ENCODE results near the gene GTSF1L.

The GTSF1L gene

GRCh38 chr20:43717616-43717995 lies 9.2 kb downstream of the GTSF1L start:
- peaks cover 0 to 3% of the 10 kb centered on the region in 2 donors for H3K4me1 Mint-ChIP-seq (ENCODE audit: low read depth in 2 of 2)

GRCh38 chr20:43716757-43717615 lies 9.8 kb downstream of the GTSF1L start:
- Mint-ChIP-seq H3K4me3 (no peak overlapping the region), H3K9me3 (no peaks in the 10 kb centered on the region), H3K36me3 (ENCODE audit: insufficient read depth) (peaks cover 3% of the 10 kb centered on the region), H3K4me1 (ENCODE audit: low read depth in 2 of 2) (peaks cover 0 to 1% of the 10 kb centered on the region in 2 donors), H3K27ac (no peak overlapping the region), H3K27me3 (no peaks in the 10 kb centered on the region)
- DNase-seq (no peak), ATAC-seq (replicated peaks) (no peak)

More at GRCh38 chr20:43717616-43717995, 9.2 kb downstream of the GTSF1L start:
- ATAC-seq (replicated peaks) (no peak), DNase-seq (no peak)
- H3K27ac Mint-ChIP-seq, result no peak overlapping the region
- H3K9me3 Mint-ChIP-seq, result no peaks in the 10 kb centered on the region
- H3K36me3 Mint-ChIP-seq (ENCODE audit: insufficient read depth), result peaks cover 3% of the 10 kb centered on the region
- H3K4me3 Mint-ChIP-seq, result no peak overlapping the region
- H3K27me3 Mint-ChIP-seq, result no peaks in the 10 kb centered on the region

- no peak overlapping the region for H3K27ac Mint-ChIP-seq
- DNase-seq (no peak), ATAC-seq (replicated peaks) (no peak)
- H3K27me3 Mint-ChIP-seq, result no peaks in the 10 kb centered on the region
- H3K9me3 Mint-ChIP-seq, result no peaks in the 10 kb centered on the region
- no peak overlapping the region for H3K4me3 Mint-ChIP-seq
- peaks cover 3% of the 10 kb centered on the region for H3K36me3 Mint-ChIP-seq (ENCODE audit: insufficient read depth)
- H3K4me1 Mint-ChIP-seq (ENCODE audit: low read depth in 2 of 2), result no peaks in the 10 kb centered on the region
Observed at GRCh38 chr20:43716123-43716522, 10.7 kb downstream of the GTSF1L start.

- H3K27me3 Mint-ChIP-seq, result no peaks in the 10 kb centered on the region
- ATAC-seq (replicated peaks), result no peak
Observed at GRCh38 chr20:43715511-43715910, 11.3 kb downstream of the GTSF1L start.

GRCh38 chr20:43715044-43715443 lies 11.8 kb downstream of the GTSF1L start:
- DNase-seq (no peak), ATAC-seq (replicated peaks) (no peak)
- Mint-ChIP-seq H3K27me3 (no peaks in the 10 kb centered on the region), H3K27ac (no peak overlapping the region), H3K9me3 (no peaks in the 10 kb centered on the region), H3K4me1 (ENCODE audit: low read depth in 2 of 2) (no peaks in the 10 kb centered on the region), H3K4me3 (no peak overlapping the region), H3K36me3 (ENCODE audit: insufficient read depth) (peaks cover 3% of the 10 kb centered on the region)

More at GRCh38 chr20:43715511-43715910, 11.3 kb downstream of the GTSF1L start:
- Mint-ChIP-seq H3K27ac (no peak overlapping the region), H3K4me1 (ENCODE audit: low read depth in 2 of 2) (no peaks in the 10 kb centered on the region), H3K36me3 (ENCODE audit: insufficient read depth) (peaks cover 3% of the 10 kb centered on the region), H3K4me3 (no peak overlapping the region), H3K9me3 (no peaks in the 10 kb centered on the region)
- no peak for DNase-seq

GRCh38 chr20:43711098-43711654 lies 15.6 kb downstream of the GTSF1L start:
- no peaks in the 10 kb centered on the region for H3K27me3 Mint-ChIP-seq
- no peak for ATAC-seq (replicated peaks)
- DNase-seq, result no peak
- peaks cover 3% of the 10 kb centered on the region for H3K36me3 Mint-ChIP-seq (ENCODE audit: insufficient read depth)
- no peaks in the 10 kb centered on the region for H3K4me1 Mint-ChIP-seq (ENCODE audit: low read depth in 2 of 2)
- H3K27ac Mint-ChIP-seq, result no peak overlapping the region
- H3K9me3 Mint-ChIP-seq, result no peaks in the 10 kb centered on the region
- H3K4me3 Mint-ChIP-seq, result no peak overlapping the region

- Mint-ChIP-seq H3K4me3 (no peak overlapping the region), H3K4me1 (ENCODE audit: low read depth in 2 of 2) (no peaks in the 10 kb centered on the region), H3K9me3 (no peaks in the 10 kb centered on the region), H3K36me3 (ENCODE audit: insufficient read depth) (peaks cover 3% of the 10 kb centered on the region), H3K27ac (no peak overlapping the region), H3K27me3 (no peaks in the 10 kb centered on the region)
- DNase-seq (no peak), ATAC-seq (replicated peaks) (no peak)
Observed at GRCh38 chr20:43710370-43711044, 16.3 kb downstream of the GTSF1L start.

GRCh38 chr20:43702502-43702901 lies 24.3 kb downstream of the GTSF1L start:
- Mint-ChIP-seq H3K4me1 (ENCODE audit: low read depth in 2 of 2) (peaks cover 7 to 12% of the 10 kb centered on the region in 2 donors), H3K27me3 (no peaks in the 10 kb centered on the region), H3K27ac (no peak overlapping the region), H3K36me3 (ENCODE audit: insufficient read depth) (no peaks in the 10 kb centered on the region), H3K9me3 (no peaks in the 10 kb centered on the region), H3K4me3 (no peak overlapping the region)
- ATAC-seq (replicated peaks) (no peak), DNase-seq (no peak)

- no peaks in the 10 kb centered on the region for H3K36me3 Mint-ChIP-seq (ENCODE audit: insufficient read depth)
- H3K27ac Mint-ChIP-seq, result peak overlapping the region; percentile 83 to 87
- H3K27me3 Mint-ChIP-seq, result no peaks in the 10 kb centered on the region
- DNase-seq (no peak), ATAC-seq (replicated peaks) (no peak)
- peak overlapping the region in 1 of 2 donors; percentile 52 for H3K4me3 Mint-ChIP-seq
- peaks cover 7 to 12% of the 10 kb centered on the region in 2 donors for H3K4me1 Mint-ChIP-seq (ENCODE audit: low read depth in 2 of 2)
- H3K9me3 Mint-ChIP-seq, result no peaks in the 10 kb centered on the region
Observed at GRCh38 chr20:43700627-43701026, 26.2 kb downstream of the GTSF1L start.

- DNase-seq, result no peak
- Mint-ChIP-seq H3K36me3 (ENCODE audit: insufficient read depth) (no peaks in the 10 kb centered on the region), H3K27me3 (no peaks in the 10 kb centered on the region)
Observed at GRCh38 chr20:43699941-43700565, 26.7 kb downstream of the GTSF1L start.

GRCh38 chr20:43695571-43695970 lies 31.2 kb downstream of the GTSF1L start:
- H3K27me3 Mint-ChIP-seq, result no peaks in the 10 kb centered on the region
- no peak overlapping the region for H3K27ac Mint-ChIP-seq
- ATAC-seq (replicated peaks) (no peak), DNase-seq (no peak)
- no peak overlapping the region for H3K4me3 Mint-ChIP-seq
- H3K9me3 Mint-ChIP-seq, result no peaks in the 10 kb centered on the region
- H3K36me3 Mint-ChIP-seq (ENCODE audit: insufficient read depth), result no peaks in the 10 kb centered on the region
- H3K4me1 Mint-ChIP-seq (ENCODE audit: low read depth in 2 of 2), result peaks cover 7 to 12% of the 10 kb centered on the region in 2 donors

More at GRCh38 chr20:43699941-43700565, 26.7 kb downstream of the GTSF1L start:
- peak; percentile 57 for ATAC-seq (replicated peaks)
- Mint-ChIP-seq H3K9me3 (no peaks in the 10 kb centered on the region), H3K4me1 (ENCODE audit: low read depth in 2 of 2) (peaks cover 7 to 12% of the 10 kb centered on the region in 2 donors), H3K4me3 (peak overlapping the region; percentile 33 to 52), H3K27ac (peak overlapping the region; percentile 83 to 87)

- DNase-seq, result no peak
- Mint-ChIP-seq H3K27ac (peak overlapping the region in 1 of 2 donors; percentile 69), H3K4me1 (ENCODE audit: low read depth in 2 of 2) (peaks cover 0 to 4% of the 10 kb centered on the region in 2 donors), H3K27me3 (no peaks in the 10 kb centered on the region), H3K4me3 (no peak overlapping the region), H3K9me3 (no peaks in the 10 kb centered on the region), H3K36me3 (ENCODE audit: insufficient read depth) (peaks cover 2% of the 10 kb centered on the region)
- ATAC-seq (replicated peaks), result no peak
Observed at GRCh38 chr20:43694763-43695162, 32.0 kb downstream of the GTSF1L start.

GRCh38 chr20:43691928-43692524 lies 34.8 kb downstream of the GTSF1L start:
- Mint-ChIP-seq H3K36me3 (ENCODE audit: insufficient read depth) (peaks cover 3% of the 10 kb centered on the region), H3K27me3 (no peaks in the 10 kb centered on the region), H3K9me3 (no peaks in the 10 kb centered on the region), H3K4me1 (ENCODE audit: low read depth in 2 of 2) (no peaks in the 10 kb centered on the region), H3K27ac (no peak overlapping the region), H3K4me3 (no peak overlapping the region)
- peak; percentile 23 to 36 (median 35) for DNase-seq
- ATAC-seq (replicated peaks), result no peak
